Adrenal gland (tissue), 5 donors: ENCODE measurements around the gene PLAGL1.

ENCODE experiments used
- POLR2A ChIP-seq, 2 donors: fragments of 450-650 bp; IDR thresholded peaks; one replicate each; pipeline ENCODE4 v1.6.1; 2017; ENCODE audit warnings: antibody characterized with exemption in 2 of 2, mild to moderate bottlenecking in 2 of 2, moderate library complexity in 1 of 2
- TF ChIP-seq, protein P1 (sequence below), 6 experiments: fragments of 450-650 bp in 4 of 6; fragments of 200-600 bp in 2 of 6; sonication (generic) in 1 of 6; IDR thresholded peaks; 1 replicate in 5 of 6; 2 replicates in 1 of 6; pipeline versions ENCODE4 v1.5.1 to v1.8.0; 2016 to 2021; ENCODE audit warnings: antibody characterized with exemption in 6 of 6, mild to moderate bottlenecking in 2 of 6, moderate library complexity in 1 of 6
- donor health status: DM: no; HTN: no; CAD: no.

DNA sequence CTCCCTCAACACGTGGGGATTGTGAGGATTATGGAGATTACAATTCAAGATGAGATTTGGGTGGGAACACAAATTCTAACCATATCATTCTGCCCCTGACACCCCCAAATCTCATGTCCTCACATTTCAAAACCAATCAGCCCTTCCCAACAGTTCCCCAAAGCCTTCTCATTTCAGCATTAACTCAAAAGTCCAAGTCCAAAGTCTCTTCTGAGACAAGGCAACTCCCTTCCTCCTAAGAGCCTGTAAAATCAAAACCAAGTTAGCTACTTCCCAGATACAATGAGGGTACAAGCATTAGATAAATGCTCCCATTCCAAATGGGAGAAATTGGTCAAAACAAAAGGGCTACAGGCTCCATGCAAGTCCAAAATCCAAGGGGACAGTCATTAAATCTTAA is 39.6 kb upstream of the PLAGL1 start:
- TF ChIP-seq, protein P1, sequence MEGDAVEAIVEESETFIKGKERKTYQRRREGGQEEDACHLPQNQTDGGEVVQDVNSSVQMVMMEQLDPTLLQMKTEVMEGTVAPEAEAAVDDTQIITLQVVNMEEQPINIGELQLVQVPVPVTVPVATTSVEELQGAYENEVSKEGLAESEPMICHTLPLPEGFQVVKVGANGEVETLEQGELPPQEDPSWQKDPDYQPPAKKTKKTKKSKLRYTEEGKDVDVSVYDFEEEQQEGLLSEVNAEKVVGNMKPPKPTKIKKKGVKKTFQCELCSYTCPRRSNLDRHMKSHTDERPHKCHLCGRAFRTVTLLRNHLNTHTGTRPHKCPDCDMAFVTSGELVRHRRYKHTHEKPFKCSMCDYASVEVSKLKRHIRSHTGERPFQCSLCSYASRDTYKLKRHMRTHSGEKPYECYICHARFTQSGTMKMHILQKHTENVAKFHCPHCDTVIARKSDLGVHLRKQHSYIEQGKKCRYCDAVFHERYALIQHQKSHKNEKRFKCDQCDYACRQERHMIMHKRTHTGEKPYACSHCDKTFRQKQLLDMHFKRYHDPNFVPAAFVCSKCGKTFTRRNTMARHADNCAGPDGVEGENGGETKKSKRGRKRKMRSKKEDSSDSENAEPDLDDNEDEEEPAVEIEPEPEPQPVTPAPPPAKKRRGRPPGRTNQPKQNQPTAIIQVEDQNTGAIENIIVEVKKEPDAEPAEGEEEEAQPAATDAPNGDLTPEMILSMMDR (IDR thresholded peaks at IDR 0.05), result no peak
- no peak for TF ChIP-seq POLR2A (IDR thresholded peaks at IDR 0.05)
